ENCODE measurements around the gene PPM1H. TPM values are rescaled to one million over a fixed set of nuclear protein-coding genes. Genes with fewer than 3 reads are reported as not detected.

The PPM1H gene
- total RNA-seq, 1 donor from 2014 or later, result 3.9 TPM

GRCh38 chr12:62928632-62929031 lies 6.3 kb downstream of the PPM1H start:
- TF ChIP-seq, protein P1, sequence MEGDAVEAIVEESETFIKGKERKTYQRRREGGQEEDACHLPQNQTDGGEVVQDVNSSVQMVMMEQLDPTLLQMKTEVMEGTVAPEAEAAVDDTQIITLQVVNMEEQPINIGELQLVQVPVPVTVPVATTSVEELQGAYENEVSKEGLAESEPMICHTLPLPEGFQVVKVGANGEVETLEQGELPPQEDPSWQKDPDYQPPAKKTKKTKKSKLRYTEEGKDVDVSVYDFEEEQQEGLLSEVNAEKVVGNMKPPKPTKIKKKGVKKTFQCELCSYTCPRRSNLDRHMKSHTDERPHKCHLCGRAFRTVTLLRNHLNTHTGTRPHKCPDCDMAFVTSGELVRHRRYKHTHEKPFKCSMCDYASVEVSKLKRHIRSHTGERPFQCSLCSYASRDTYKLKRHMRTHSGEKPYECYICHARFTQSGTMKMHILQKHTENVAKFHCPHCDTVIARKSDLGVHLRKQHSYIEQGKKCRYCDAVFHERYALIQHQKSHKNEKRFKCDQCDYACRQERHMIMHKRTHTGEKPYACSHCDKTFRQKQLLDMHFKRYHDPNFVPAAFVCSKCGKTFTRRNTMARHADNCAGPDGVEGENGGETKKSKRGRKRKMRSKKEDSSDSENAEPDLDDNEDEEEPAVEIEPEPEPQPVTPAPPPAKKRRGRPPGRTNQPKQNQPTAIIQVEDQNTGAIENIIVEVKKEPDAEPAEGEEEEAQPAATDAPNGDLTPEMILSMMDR (conservative IDR thresholded peaks at IDR 0.05; ENCODE audit: low read depth, low read length), result no peak
- DNase-seq (ENCODE audit: low read depth), result no peak
- no peak overlapping the region for H3K4me3 ChIP-seq (ENCODE audit: low read depth, low read length)

- TF ChIP-seq, protein P1 (conservative IDR thresholded peaks at IDR 0.05; ENCODE audit: low read depth, low read length), result no peak
- no peak for DNase-seq (ENCODE audit: low read depth)
- no peak overlapping the region for H3K4me3 ChIP-seq (ENCODE audit: low read depth, low read length)
Observed at GRCh38 chr12:62925680-62926079, 9.3 kb downstream of the PPM1H start.

GRCh38 chr12:62924084-62924483 lies 10.9 kb downstream of the PPM1H start:
- H3K4me3 ChIP-seq (ENCODE audit: low read depth, low read length), result no peak overlapping the region
- TF ChIP-seq, protein P1 (conservative IDR thresholded peaks at IDR 0.05; ENCODE audit: low read depth, low read length), result no peak
- no peak for DNase-seq (ENCODE audit: low read depth)

DNA sequence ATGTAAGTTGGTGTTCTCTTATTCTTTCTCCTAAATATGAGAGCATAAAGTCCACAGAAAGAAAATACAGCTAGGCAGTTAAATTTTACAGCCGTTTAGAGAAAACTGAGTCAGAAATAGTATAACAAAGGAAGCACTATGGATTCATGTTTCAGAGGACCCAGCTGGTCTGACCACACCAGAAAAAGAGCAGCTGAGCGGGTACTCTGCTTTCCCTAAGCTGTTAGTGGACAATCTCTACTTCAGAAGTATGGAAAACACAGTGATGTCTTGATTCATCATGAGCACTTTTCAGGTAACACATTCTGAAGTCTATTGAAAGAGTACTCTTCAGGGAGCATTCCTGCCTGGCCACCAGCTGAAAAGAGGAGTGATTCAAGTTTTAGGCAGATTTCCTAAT lies 12.4 kb downstream of the PPM1H start:
- no peak for DNase-seq (ENCODE audit: low read depth)
- TF ChIP-seq, protein P1 (conservative IDR thresholded peaks at IDR 0.05; ENCODE audit: low read depth, low read length), result no peak
- no peak overlapping the region for H3K4me3 ChIP-seq (ENCODE audit: low read depth, low read length)

DNA sequence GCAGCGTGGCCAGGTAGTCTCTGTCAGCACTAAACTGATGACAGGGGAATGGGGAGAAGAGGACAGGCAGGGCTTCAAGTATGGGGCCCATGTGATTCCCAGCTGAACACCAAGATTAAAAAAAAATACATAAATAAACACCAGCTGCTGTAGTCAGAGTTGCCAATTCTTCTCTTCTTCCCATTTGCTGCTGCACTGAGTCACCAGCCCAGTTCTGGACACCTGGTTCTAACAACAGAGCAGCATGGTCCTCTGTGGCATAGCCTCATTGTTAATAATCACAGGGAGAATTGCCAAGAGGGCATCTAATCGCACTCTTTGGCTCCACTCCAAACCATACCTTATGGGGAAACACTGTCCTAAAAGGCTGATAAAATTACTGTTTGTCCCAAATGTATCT lies 15.1 kb downstream of the PPM1H start:
- TF ChIP-seq, protein P1 (conservative IDR thresholded peaks at IDR 0.05; ENCODE audit: low read depth, low read length), result no peak
- DNase-seq (ENCODE audit: low read depth), result no peak
- H3K4me3 ChIP-seq (ENCODE audit: low read depth, low read length), result no peak overlapping the region

GRCh38 chr12:62917926-62918325 lies 17.0 kb downstream of the PPM1H start:
- no peak for DNase-seq (ENCODE audit: low read depth)
- no peak overlapping the region for H3K4me3 ChIP-seq (ENCODE audit: low read depth, low read length)
- TF ChIP-seq, protein P1 (conservative IDR thresholded peaks at IDR 0.05; ENCODE audit: low read depth, low read length), result no peak

DNA sequence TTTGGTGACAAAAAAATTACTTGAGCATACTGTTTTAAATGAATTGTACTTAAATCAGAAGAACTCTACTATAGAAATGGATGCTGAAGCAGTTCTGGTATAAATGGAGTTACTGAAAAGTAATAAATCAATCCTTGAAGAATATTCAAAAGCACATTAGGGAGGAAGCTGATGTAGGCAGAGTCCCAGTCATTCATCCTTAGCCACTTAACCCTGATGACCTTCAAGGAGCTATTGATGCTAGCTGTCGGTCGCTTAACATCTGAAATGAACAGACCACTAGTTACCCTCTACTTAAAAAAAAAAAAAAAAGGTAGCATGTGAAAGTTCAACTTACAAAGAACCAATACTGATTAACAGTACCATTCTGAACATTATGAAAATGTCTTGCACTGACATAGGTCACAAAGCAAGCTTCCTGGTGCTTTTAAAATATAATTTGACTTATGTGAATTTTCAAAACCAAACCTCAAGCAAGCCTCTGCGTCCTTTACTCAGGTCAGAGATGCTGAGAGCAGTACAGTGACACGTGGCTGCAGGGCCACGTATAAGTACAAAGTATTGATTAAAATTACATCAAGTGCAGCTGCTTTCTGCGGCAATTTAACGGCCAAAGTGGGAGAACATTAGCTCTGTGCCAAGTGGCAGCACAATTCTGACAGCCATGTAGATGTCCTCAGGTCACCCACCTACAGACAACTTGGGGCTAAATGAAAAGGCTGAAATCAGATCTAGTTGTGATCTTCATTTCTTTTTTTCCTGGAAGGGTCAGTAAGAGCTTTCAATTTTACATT lies 18.1 kb downstream of the PPM1H start:
- TF ChIP-seq, protein P1 (conservative IDR thresholded peaks at IDR 0.05; ENCODE audit: low read depth, low read length), result no peak
- no peak for DNase-seq (ENCODE audit: low read depth)
- H3K4me3 ChIP-seq (ENCODE audit: low read depth, low read length), result no peak overlapping the region
